Activated gamma-delta T cell treated with anti-CD3 and anti-CD28 coated beads, Interleukin-2, amount 50 U/mL, for 16 hours (primary cell): ENCODE measurements around the gene DTX4.

Experiments
- DNase-seq: peaks from one replicate; pipeline ENCODE4 v3.0.0-alpha.2; 2020; ENCODE audit warnings: low read depth

The DTX4 gene

GRCh38 chr11:59219836-59220235 lies 47.9 kb downstream of the DTX4 start:
- no peak for DNase-seq

GRCh38 chr11:59221441-59221840 lies 49.5 kb downstream of the DTX4 start:
- DNase-seq: no peak

- DNase-seq: no peak
Observed at GRCh38 chr11:59222464-59223060, 50.6 kb downstream of the DTX4 start.

- no peak for DNase-seq
Observed at GRCh38 chr11:59223177-59223576, 51.2 kb downstream of the DTX4 start.

- no peak for DNase-seq
Observed at GRCh38 chr11:59223611-59224010, 51.7 kb downstream of the DTX4 start.

GRCh38 chr11:59224351-59224928 lies 52.5 kb downstream of the DTX4 start:
- DNase-seq: no peak

GRCh38 chr11:59225017-59225416 lies 53.1 kb downstream of the DTX4 start:
- no peak for DNase-seq

- DNase-seq: no peak
Observed at GRCh38 chr11:59226396-59226795, 54.5 kb downstream of the DTX4 start.

GRCh38 chr11:59240322-59240721 lies 68.4 kb downstream of the DTX4 start:
- no peak for DNase-seq

GRCh38 chr11:59243633-59244032 lies 71.7 kb downstream of the DTX4 start:
- no peak for DNase-seq

- no peak for DNase-seq
Observed at GRCh38 chr11:59247531-59248227, 75.7 kb downstream of the DTX4 start.

GRCh38 chr11:59249535-59249934 lies 77.6 kb downstream of the DTX4 start:
- no peak for DNase-seq

- DNase-seq: no peak
Observed at GRCh38 chr11:59253001-59253400, 81.1 kb downstream of the DTX4 start.

- no peak for DNase-seq
Observed at GRCh38 chr11:59254286-59254685, 82.4 kb downstream of the DTX4 start.

GRCh38 chr11:59255281-59255680 lies 83.3 kb downstream of the DTX4 start:
- no peak for DNase-seq
